ENCODE measurements around the gene PRXL2B.

The PRXL2B gene

DNA sequence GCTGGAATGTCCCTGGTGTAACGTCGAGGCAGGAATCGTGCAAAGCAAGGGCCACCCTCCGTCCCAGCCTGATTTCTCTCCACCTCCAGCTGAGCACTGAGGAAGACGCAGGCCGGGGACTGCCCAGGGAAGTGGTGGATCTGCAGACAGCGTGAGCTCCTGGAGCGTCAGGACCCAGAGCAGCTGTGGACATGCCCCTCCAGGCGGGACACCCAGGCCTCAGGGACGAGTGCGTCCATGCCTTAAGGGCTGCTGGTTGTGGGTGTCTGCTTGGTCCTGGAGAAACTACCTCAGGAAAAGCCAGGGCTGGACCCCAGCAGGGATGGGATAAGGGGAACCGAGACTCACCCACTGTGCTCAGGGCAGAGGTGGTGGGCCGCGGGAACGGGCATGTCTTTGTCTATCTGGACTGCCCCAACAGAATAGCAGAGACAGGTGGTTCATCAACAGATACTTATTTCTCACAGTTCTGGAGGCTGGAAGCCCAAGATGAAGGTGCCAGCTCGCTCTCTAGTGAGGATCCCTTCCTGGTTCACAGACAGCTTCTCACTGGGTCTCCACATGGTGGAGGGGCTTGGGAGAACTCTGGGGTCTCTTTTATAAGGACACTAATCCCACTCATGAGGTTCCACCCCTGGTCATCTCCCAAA, 52.0 kb downstream of the PRXL2B start:
- no peak for DNase-seq

DNA sequence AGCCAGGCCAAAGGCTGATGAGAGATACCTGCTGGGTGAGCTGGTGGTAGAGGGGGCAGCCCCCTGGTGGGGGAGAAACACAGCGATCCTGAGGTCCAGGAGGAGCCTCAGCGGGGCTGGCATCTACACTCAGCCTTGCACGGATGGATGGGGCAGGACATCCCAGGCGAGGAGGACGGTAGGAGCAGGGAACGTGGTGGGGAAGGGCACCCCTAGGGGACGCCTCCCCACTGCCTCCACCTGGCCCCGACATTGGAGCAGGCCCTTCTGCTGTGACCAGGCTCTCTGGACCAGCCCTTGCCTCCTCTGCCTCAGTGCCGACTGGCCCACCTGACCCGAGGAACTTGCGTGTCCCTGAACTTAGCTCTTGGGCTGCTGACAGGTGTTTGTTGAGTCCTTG, 52.6 kb downstream of the PRXL2B start:
- DNase-seq = no peak

DNA sequence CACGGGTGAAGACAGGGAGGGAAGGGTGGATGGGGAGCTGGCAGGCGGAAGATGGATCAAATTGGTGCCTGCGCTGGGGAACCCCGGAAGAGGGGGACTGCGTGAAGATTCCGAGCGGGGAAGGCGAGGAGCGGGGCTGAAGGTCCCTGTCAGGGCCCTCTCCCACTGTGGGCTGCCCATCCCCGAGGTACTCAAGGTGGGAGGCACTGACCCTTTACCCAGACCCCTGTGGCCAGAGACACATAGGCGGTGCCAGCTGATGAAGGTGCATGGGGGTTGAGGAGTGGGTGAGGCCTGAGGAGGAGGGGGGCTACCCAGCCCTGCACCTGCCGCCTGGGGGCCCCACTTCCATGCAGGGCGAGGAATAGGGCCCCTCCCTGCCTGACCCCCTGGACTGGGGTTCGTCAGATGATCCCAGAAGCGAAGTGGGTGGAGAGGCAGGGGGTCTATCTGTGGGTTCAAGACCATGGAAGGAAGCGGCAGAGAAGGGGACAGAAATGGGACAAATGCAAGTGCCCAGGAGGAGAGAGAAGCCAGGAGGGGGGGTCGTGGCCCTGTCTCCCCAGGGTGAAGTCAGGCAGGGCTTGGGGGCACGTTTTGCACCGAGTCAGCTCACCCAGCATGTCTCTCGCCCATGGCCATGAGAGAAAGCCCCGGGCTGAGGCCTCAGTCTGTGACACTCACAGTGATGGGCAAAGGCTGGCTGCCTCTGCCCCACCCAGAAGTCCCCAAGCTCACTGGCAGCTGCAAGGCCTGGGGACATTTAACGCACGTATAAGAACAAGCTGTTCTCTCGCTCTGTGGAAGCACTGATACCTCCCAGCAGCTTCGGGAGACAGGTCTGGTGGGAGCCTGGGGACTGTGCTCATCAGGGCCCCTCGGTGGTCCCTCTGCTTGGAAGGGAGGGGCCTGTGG, 53.3 kb downstream of the PRXL2B start:
- DNase-seq = peak; percentile 31

DNA sequence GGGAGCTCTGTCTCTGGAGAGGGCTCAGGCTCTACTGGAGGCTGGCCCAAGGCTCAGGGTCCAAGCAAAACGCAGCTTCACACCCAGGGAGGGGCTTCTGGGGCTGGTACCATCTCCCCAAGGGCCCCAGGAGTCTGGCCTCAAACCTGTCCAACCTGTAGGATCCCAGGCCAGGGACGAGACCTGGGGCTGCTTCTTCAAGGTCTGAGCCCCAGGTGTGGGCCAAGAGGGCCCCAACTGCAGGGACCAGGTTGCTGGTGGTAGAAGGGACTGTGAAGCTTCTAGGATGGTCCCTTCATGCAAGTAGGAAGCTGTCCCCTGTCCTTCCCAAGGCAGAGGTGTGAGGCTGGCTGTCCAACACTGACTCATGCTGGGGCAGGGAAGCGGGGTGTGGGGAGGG, 54.0 kb downstream of the PRXL2B start:
- no peak for DNase-seq
